Stimulated activated CD8-positive, alpha-beta memory T cell treated with anti-CD3 and anti-CD28 coated beads, Interleukin-4, amount 100 ng/mL, for 4 hours (primary cell): Measurements from ENCODE around the gene MLLT6.

ENCODE experiments used
- DNase-seq, 2 donors: peaks; one replicate each; pipeline ENCODE4 v3.0.0-alpha.2; 2020; ENCODE audit warnings: low read depth in 2 of 2, low spot score in 1 of 2

The MLLT6 gene

DNA sequence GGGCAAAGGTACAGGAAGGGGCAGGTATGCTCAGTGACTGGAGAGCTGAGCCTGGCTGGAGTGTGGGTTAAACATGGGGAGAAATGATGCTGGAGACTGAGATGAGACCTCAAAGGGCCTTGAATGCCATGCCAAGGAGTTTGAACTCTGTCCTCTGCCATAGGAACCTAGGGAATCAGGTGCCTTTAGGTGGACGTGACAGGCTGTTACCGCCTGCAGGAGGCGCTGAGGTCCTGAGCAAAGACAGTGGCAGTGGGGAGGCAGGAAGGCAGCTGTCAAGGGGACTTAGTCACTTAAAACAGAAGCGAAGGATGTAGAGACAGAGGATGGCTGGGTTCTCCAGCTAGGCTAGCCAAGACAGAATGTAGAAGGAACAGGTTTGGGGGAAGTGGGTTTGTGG, 56.5 kb downstream of the MLLT6 start:
- no peak for DNase-seq

DNA sequence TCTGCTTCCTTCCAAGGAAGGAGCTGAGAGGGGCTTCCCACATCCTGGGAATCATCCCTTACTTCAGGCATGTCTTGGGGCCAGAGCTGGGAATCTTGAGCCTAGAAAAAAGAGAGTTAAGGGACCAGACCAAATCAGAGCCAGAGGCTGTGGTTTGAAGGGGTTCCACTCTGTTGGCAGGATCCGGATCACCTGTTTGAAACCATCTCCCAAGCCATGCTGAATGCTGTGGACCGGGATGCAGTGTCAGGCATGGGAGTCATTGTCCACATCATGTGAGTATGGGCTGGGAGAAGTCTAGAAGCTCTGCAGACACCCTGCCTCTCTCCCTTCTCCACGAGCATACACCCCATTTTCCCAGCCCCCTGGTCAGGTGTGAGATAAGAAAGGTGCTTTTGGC, 57.2 kb downstream of the MLLT6 start:
- no peak for DNase-seq

DNA sequence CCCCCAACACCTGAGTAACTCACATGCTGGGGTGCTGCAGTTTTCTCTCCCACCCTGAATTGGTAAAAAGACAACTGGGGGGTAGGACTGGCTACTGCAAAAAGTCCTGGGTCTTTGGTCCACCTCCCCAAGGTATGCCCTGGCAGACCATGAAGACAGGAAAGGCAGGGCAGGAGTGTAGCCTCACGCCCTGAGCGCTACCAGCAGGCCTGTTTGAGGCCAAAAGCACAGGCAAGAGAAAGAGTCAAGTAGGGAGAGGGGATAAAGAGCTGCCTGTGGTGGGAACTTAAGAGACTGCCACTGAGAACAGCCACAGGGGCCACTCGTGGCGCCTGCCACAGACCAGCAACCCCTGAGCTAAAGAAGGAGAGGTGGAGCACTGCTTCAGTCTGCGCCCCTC, 61.3 kb downstream of the MLLT6 start:
- DNase-seq = no peak

DNA sequence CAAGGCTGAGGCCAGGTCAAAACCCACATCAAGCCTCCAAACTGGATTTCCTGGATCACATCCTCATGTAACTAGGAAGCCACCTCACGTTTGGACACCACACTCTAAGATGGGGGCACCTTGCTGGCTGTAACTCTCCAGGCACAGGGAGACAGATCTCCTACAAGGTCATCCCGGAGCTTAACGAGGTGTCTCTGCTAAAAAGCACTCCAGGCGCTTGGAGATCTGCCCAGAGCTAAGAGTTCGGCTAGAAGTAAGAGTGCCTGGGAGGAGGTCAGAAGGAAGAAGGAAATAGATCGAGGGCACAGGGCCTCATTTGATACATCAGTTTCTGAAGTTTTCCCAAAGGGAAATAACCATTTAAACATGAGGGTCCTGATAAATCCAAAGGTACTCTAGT, 63.3 kb downstream of the MLLT6 start:
- DNase-seq = no peak

DNA sequence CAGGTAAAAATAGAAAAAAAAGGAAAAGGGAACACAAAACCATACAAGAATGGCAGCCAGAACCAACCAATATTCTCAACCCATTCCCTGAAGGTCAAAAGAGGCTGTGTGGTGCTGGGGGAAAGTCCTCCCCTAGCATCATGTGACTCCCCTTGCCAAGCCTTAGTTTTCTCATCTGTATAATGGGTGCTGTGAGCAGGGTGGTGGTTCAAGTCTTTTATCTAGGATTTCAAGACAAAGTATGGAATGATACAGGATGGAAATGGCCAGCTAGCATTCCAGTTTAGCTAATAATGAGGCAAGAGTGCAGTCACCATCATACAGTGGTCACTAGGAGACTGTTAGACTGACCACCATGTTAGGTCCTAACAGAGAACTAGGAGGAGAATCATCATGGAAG, 68.2 kb downstream of the MLLT6 start:
- DNase-seq = no peak

DNA sequence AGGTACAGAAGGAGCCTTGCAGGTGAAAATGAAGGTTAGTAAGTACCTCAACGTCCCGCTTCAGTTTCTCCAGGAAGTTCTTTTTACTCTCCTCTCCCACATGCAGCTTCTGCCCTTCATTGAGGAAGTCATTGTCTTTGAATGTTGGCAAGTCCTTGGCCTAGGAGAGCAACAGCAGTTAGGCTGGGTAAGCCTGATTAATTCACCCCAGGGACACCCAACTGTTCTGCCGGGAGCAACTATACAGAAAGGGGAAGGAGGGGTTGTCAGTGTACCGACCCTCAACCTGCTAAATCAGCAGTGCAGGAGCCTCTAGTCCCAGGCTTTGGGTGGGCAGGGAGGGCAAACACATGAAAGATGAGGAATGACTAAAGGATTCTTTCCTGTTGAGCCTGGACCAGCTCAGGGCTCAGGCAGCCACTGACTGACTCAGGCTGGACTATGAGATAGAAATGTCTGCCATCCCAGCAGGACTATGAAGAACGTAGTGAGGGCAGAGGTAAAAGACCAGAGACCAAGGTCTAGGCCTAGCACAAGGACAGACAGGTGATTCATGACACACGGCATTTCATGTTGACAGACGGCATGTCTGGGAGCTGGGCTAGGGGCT, 72.7 kb downstream of the MLLT6 start:
- DNase-seq = no peak
